H9 (cell line): ENCODE results near the gene FCHSD2. TPM values are rescaled to one million over a fixed set of nuclear protein-coding genes. Genes with fewer than 3 reads are reported as not detected.

Experiments
- DNase-seq: peaks from one replicate; pipeline ENCODE4 v3.0.0-alpha.2; 2017
- H2AFZ ChIP-seq: one replicate; pipeline ENCODE4 v1.6.1; 2013; ENCODE audit warnings: mild to moderate bottlenecking, low read length, control low read depth, moderate library complexity
- H2AK5ac ChIP-seq: 2 replicates; pipeline ENCODE4 v1.6.1; 2013; ENCODE audit warnings: low read length, control low read depth, mixed read lengths; ENCODE audit not compliant: insufficient read length
- H2BK120ac ChIP-seq: one replicate; pipeline ENCODE4 v1.6.1; 2013; ENCODE audit warnings: low read depth, mild to moderate bottlenecking, low read length, control low read depth, inconsistent platforms; ENCODE audit not compliant: poor library complexity, severe bottlenecking
- H2BK12ac ChIP-seq: 2 replicates; pipeline ENCODE4 v1.6.1; 2013; ENCODE audit warnings: low read length, control low read depth, mixed read lengths, low read depth; ENCODE audit not compliant: insufficient read length
- H2BK15ac ChIP-seq: 2 replicates; pipeline ENCODE4 v1.6.1; 2013; ENCODE audit warnings: low read depth, low read length, control low read depth
- H2BK20ac ChIP-seq: one replicate; pipeline ENCODE4 v1.6.1; 2013; ENCODE audit warnings: low read depth, mild to moderate bottlenecking, low read length, control low read depth, inconsistent platforms; ENCODE audit not compliant: poor library complexity, severe bottlenecking
- H2BK5ac ChIP-seq: 2 replicates; pipeline ENCODE4 v1.6.1; 2013; ENCODE audit warnings: low read length, control low read depth, mixed read lengths; ENCODE audit not compliant: insufficient read length
- H3K14ac ChIP-seq: 2 replicates; pipeline ENCODE4 v1.6.1; 2013; ENCODE audit warnings: low read length, control low read depth; ENCODE audit not compliant: insufficient read depth
- H3K18ac ChIP-seq: 2 replicates; pipeline ENCODE4 v1.6.1; 2013; ENCODE audit warnings: low read depth, mild to moderate bottlenecking, mixed read lengths, low read length, control low read depth; ENCODE audit not compliant: insufficient read length
- H3K23ac ChIP-seq: 2 replicates; pipeline ENCODE4 v1.6.1; 2013; ENCODE audit warnings: low read length, control low read depth, mixed read lengths, low read depth; ENCODE audit not compliant: insufficient read length
- H3K23me2 ChIP-seq: 2 replicates; pipeline ENCODE4 v1.6.1; 2013; ENCODE audit warnings: low read depth, mild to moderate bottlenecking, mixed read lengths, low read length, control low read depth; ENCODE audit not compliant: insufficient read length, poor library complexity, severe bottlenecking
- H3K27ac ChIP-seq: 2 replicates; pipeline ENCODE4 v1.5.1; 2013; ENCODE audit warnings: low read length, control low read depth, mixed read lengths, low read depth; ENCODE audit not compliant: insufficient read length
- H3K27me3 ChIP-seq: 2 replicates; pipeline ENCODE4 v1.6.1; 2013; ENCODE audit warnings: low read length, control low read depth, inconsistent platforms; ENCODE audit not compliant: insufficient read depth
- H3K4ac ChIP-seq: 2 replicates; pipeline ENCODE4 v1.6.1; 2013; ENCODE audit warnings: low read depth, mild to moderate bottlenecking, control low read depth, inconsistent platforms, low read length, moderate library complexity
- H3K4me1 ChIP-seq: 2 replicates; pipeline ENCODE4 v1.6.1; 2013; ENCODE audit warnings: low read length, control low read depth, inconsistent platforms; ENCODE audit not compliant: insufficient read depth
- H3K4me2 ChIP-seq: 2 replicates; pipeline ENCODE4 v1.6.1; 2013; ENCODE audit warnings: low read length, control low read depth, mixed read lengths; ENCODE audit not compliant: insufficient read length, insufficient read depth
- H3K56ac ChIP-seq: 2 replicates; pipeline ENCODE4 v1.6.1; 2013; ENCODE audit warnings: low read depth, mild to moderate bottlenecking, mixed read lengths, low read length, control low read depth; ENCODE audit not compliant: insufficient read length
- H3K79me1 ChIP-seq: 2 replicates; pipeline ENCODE4 v1.6.1; 2013; ENCODE audit warnings: low read depth, mild to moderate bottlenecking, moderate library complexity, low read length, control low read depth, inconsistent platforms; ENCODE audit not compliant: insufficient read depth, poor library complexity, severe bottlenecking
- H3K79me2 ChIP-seq: 2 replicates; pipeline ENCODE4 v1.6.1; 2013; ENCODE audit warnings: low read length, control low read depth, inconsistent platforms; ENCODE audit not compliant: insufficient read depth
- H3K9ac ChIP-seq: 2 replicates; pipeline ENCODE4 v1.6.1; 2013; ENCODE audit warnings: low read length, control low read depth, mixed read lengths; ENCODE audit not compliant: insufficient read length; ENCODE audit errors: extremely low read depth
- H3K9me3 ChIP-seq: one replicate; pipeline ENCODE4 v1.6.1; 2013; ENCODE audit warnings: low read depth, low read length, inconsistent platforms; ENCODE audit not compliant: control insufficient read depth
- H3T11ph ChIP-seq: one replicate; pipeline ENCODE4 v1.6.1; 2013; ENCODE audit warnings: mild to moderate bottlenecking, low read length, control low read depth, inconsistent platforms
- H4K20me1 ChIP-seq: one replicate; pipeline ENCODE4 v1.6.1; 2013; ENCODE audit not compliant: control insufficient read depth, insufficient read length, insufficient read depth
- H4K5ac ChIP-seq: 2 replicates; pipeline ENCODE4 v1.6.1; 2013; ENCODE audit warnings: low read depth, mild to moderate bottlenecking, mixed read lengths, low read length, control low read depth; ENCODE audit not compliant: insufficient read length
- H4K8ac ChIP-seq: replicated peaks from 2 replicates; pipeline ENCODE4 v1.6.1; 2013; ENCODE audit warnings: low read length, control low read depth, mixed read lengths, low read depth; ENCODE audit not compliant: insufficient read length
- H4K91ac ChIP-seq: 2 replicates; pipeline ENCODE4 v1.6.1; 2013; ENCODE audit warnings: low read depth, mild to moderate bottlenecking, moderate library complexity, mixed read lengths, low read length, control low read depth; ENCODE audit not compliant: insufficient read length
- H3K27ac Mint-ChIP-seq, 3 experiments: 2 replicates in 2 of 3; 3 replicates in 1 of 3; pipeline ENCODE4 v1.8.0; 2020 to 2021; ENCODE audit warnings: mixed read lengths in 3 of 3, mild to moderate bottlenecking in 1 of 3, moderate library complexity in 1 of 3
- H3K27me3 Mint-ChIP-seq: 2 replicates; pipeline ENCODE4 v1.8.0; 2021; ENCODE audit warnings: low read depth, mild to moderate bottlenecking, moderate library complexity, mixed read lengths
- H3K36me3 Mint-ChIP-seq, 3 experiments: 2 replicates in 2 of 3; 3 replicates in 1 of 3; pipeline ENCODE4 v1.8.0; 2020 to 2021; ENCODE audit warnings: low read depth in 3 of 3, mixed read lengths in 3 of 3; ENCODE audit not compliant: insufficient read depth in 1 of 3
- H3K4me1 Mint-ChIP-seq, 2 experiments: 2 replicates each; pipeline ENCODE4 v1.8.0; 2020; ENCODE audit warnings: mixed read lengths in 2 of 2
- H3K4me3 Mint-ChIP-seq, 2 experiments: 2 replicates in 1 of 2; 3 replicates in 1 of 2; pipeline ENCODE4 v1.8.0; 2020 to 2021; ENCODE audit warnings: mild to moderate bottlenecking in 2 of 2, mixed read lengths in 2 of 2, moderate library complexity in 1 of 2
- H3K9me3 Mint-ChIP-seq, 2 experiments: 2 replicates in 1 of 2; 3 replicates in 1 of 2; pipeline ENCODE4 v1.8.0; 2020; ENCODE audit warnings: mild to moderate bottlenecking in 2 of 2, mixed read lengths in 2 of 2, moderate library complexity in 1 of 2
- WGBS: extraction: QIAGEN DNeasy Blood & Tissue Kit; methylation state at CpG from one replicate; pipeline ENCODE4 v1.1.7; 2013; ENCODE audit warnings: missing lambda C conversion rate, low lambda C conversion rate, mixed read lengths; ENCODE audit not compliant: insufficient read length; ENCODE audit errors: extremely low coverage; 5-methylcytosine and 5-hydroxymethylcytosine counted together
- total RNA-seq: library from RNA; stranded (reverse); gene quantifications from 2 replicates; pipeline ENCODE4 v1.2.1, GENCODE V29; 2021
- TF ChIP-seq, protein P1 (sequence below): fragments of 200-600 bp; sonication (generic); conservative IDR thresholded peaks from 3 replicates; pipeline ENCODE4 v1.8.0; 2021; ENCODE audit warnings: antibody characterized with exemption, mild to moderate bottlenecking

Gene FCHSD2
- total RNA-seq, 1 experiment from 2014 or later: 17.8 TPM

DNA sequence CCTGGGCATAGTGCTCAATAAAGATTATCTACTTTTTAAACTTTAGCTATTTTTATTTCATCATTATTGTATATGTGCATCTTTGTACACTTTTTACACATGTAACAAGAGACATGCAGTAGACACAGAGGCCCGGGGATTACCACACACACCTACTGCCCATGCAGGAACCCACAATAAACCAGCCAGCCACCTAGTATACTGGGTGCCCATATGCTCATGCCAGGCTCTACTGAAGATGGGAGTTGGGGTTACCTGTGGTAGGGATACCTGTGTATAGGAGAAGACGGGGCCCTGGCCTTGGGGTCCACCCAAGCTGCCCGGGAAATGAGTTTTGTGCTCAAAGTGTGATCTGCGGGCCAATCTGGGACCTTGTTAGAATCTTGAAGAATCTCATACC is 44.8 kb upstream of the FCHSD2 start:
- H2BK20ac ChIP-seq: no peak overlapping the region
- no CpG with 5 or more reads among the region's 4 CpGs for WGBS
- H3K9me3 ChIP-seq: no peaks in the 10 kb centered on the region
- no peak overlapping the region for H3K14ac ChIP-seq
- H4K20me1 ChIP-seq: no peaks in the 10 kb centered on the region
- TF ChIP-seq, protein P1, sequence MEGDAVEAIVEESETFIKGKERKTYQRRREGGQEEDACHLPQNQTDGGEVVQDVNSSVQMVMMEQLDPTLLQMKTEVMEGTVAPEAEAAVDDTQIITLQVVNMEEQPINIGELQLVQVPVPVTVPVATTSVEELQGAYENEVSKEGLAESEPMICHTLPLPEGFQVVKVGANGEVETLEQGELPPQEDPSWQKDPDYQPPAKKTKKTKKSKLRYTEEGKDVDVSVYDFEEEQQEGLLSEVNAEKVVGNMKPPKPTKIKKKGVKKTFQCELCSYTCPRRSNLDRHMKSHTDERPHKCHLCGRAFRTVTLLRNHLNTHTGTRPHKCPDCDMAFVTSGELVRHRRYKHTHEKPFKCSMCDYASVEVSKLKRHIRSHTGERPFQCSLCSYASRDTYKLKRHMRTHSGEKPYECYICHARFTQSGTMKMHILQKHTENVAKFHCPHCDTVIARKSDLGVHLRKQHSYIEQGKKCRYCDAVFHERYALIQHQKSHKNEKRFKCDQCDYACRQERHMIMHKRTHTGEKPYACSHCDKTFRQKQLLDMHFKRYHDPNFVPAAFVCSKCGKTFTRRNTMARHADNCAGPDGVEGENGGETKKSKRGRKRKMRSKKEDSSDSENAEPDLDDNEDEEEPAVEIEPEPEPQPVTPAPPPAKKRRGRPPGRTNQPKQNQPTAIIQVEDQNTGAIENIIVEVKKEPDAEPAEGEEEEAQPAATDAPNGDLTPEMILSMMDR: no peak
- no peaks in the 10 kb centered on the region for H3K79me2 ChIP-seq
- H2BK120ac ChIP-seq: no peak overlapping the region
- H3K23me2 ChIP-seq: no peaks in the 10 kb centered on the region
- H3K27ac Mint-ChIP-seq: no peak overlapping the region
- no peak overlapping the region for H4K8ac ChIP-seq
- H3K4me1 Mint-ChIP-seq: peaks cover 12 to 13% of the 10 kb centered on the region in 2 experiments
- H2BK12ac ChIP-seq: no peak overlapping the region
- H2BK15ac ChIP-seq: no peak overlapping the region
- H4K91ac ChIP-seq: no peak overlapping the region
- H3K56ac ChIP-seq: no peak overlapping the region
- H4K5ac ChIP-seq: no peak overlapping the region
- no peak overlapping the region for H2AFZ ChIP-seq
- H3K9me3 Mint-ChIP-seq: no peaks in the 10 kb centered on the region
- H2BK5ac ChIP-seq: no peak overlapping the region
- H3K27me3 Mint-ChIP-seq: peaks cover 3% of the 10 kb centered on the region
- no peak overlapping the region for H3K23ac ChIP-seq
- no peak overlapping the region for H3K4ac ChIP-seq
- H3K4me3 Mint-ChIP-seq: no peak overlapping the region
- no peaks in the 10 kb centered on the region for H3K79me1 ChIP-seq
- no peak overlapping the region for H2AK5ac ChIP-seq
- H3K27me3 ChIP-seq: no peaks in the 10 kb centered on the region
- no peak overlapping the region for H3K27ac ChIP-seq
- H3K4me1 ChIP-seq: no peaks in the 10 kb centered on the region
- no peaks in the 10 kb centered on the region for H3K36me3 Mint-ChIP-seq
- no peak overlapping the region for H3K18ac ChIP-seq
- H3K4me2 ChIP-seq: no peak overlapping the region
- no peak overlapping the region for H3K9ac ChIP-seq
- no peak for DNase-seq
- H3T11ph ChIP-seq: no peak overlapping the region
